Central memory CD8-positive, alpha-beta T cell (primary cell): ENCODE results near the gene SERINC1.
"Not testable (repeated sequence)": the region's sequence is repeated elsewhere in the genome, so short reads cannot be mapped to it uniquely, and the experiment has no call there.

Experiments used
- ATAC-seq: fragments of 150-1000 bp; cut with Tn5 transposase; replicated peaks from 2 replicates; pipeline ENCODE4 v1.10.0; 2022; ENCODE audit warnings: mild to moderate bottlenecking, moderate FRiP score, moderate number of reproducible peaks; ENCODE audit not compliant: poor library complexity, severe bottlenecking; ENCODE audit errors: extremely low read depth
- DNase-seq, 2 donors: peaks; one replicate each; pipeline ENCODE4 v3.0.0; 2021; ENCODE audit warnings: low spot score in 2 of 2
- H3K27ac Mint-ChIP-seq: one replicate; pipeline ENCODE4 v1.8.0; 2022; ENCODE audit warnings: low read depth, mild to moderate bottlenecking, moderate library complexity, mixed read lengths
- H3K27me3 Mint-ChIP-seq: one replicate; pipeline ENCODE4 v1.8.0; 2022; ENCODE audit warnings: mixed read lengths
- H3K36me3 Mint-ChIP-seq: one replicate; pipeline ENCODE4 v1.8.0; 2022; ENCODE audit warnings: mild to moderate bottlenecking, moderate library complexity, mixed read lengths; ENCODE audit not compliant: insufficient read depth
- H3K4me1 Mint-ChIP-seq: one replicate; pipeline ENCODE4 v1.8.0; 2022; ENCODE audit warnings: mixed read lengths
- H3K4me3 Mint-ChIP-seq: one replicate; pipeline ENCODE4 v1.8.0; 2022; ENCODE audit warnings: mild to moderate bottlenecking, moderate library complexity, mixed read lengths
- H3K9me3 Mint-ChIP-seq: one replicate; pipeline ENCODE4 v1.8.0; 2022; ENCODE audit warnings: mixed read lengths

Gene SERINC1

GRCh38 chr6:122471107-122472021 lies at the start of gene SERINC1:
Gene SERINC1 (minus strand): TSS chr6:122471807. CDS start chr6:122471737, 70 bp downstream.
- Mint-ChIP-seq H3K27ac (peak within 1 kb of the TSS; percentile 98), H3K4me3 (peak within 1 kb of the TSS; percentile 96), H3K36me3 (peaks cover 34% of the 10 kb centered on the region), H3K9me3 (no peaks in the 10 kb centered on the region), H3K27me3 (no peaks in the 10 kb centered on the region), H3K4me1 (peaks cover 36% of the 10 kb centered on the region)
- DNase-seq (peak; percentile 87), ATAC-seq (peak; percentile 95)

GRCh38 chr6:122511193-122511924 lies 39.8 kb upstream of the SERINC1 start:
- Mint-ChIP-seq H3K9me3 (peaks cover 7% of the 10 kb centered on the region), H3K27me3 (peaks cover 20% of the 10 kb centered on the region), H3K4me3 (no peak overlapping the region), H3K4me1 (no peaks in the 10 kb centered on the region), H3K27ac (no peak overlapping the region), H3K36me3 (no peaks in the 10 kb centered on the region)
- ATAC-seq (no peak), DNase-seq (no peak)

DNA sequence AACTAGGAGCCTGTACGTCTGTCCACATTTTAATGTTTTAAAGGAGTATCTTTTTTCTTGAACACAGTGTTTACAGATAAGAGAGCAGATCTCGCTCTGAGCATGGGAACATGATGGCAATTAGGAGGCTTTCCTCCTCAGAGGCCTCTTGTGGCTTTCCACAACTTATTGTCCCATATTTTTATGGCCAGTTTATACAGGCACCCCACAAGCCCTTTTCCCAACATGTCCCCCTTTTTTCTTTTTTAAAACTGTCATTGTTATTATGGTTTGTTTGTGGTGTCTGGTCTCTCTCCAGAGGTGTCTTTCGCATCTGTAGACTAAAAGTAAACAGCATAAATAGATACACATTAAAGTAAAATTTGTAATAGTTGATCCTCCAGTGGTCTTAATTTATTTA lies 33.6 kb upstream of the SERINC1 start:
- H3K36me3 Mint-ChIP-seq, H3K27ac Mint-ChIP-seq, DNase-seq, H3K4me1 Mint-ChIP-seq, H3K4me3 Mint-ChIP-seq, ATAC-seq, H3K27me3 Mint-ChIP-seq: not testable (repeated sequence)
- peaks cover 35% of the 10 kb centered on the region for H3K9me3 Mint-ChIP-seq

DNA sequence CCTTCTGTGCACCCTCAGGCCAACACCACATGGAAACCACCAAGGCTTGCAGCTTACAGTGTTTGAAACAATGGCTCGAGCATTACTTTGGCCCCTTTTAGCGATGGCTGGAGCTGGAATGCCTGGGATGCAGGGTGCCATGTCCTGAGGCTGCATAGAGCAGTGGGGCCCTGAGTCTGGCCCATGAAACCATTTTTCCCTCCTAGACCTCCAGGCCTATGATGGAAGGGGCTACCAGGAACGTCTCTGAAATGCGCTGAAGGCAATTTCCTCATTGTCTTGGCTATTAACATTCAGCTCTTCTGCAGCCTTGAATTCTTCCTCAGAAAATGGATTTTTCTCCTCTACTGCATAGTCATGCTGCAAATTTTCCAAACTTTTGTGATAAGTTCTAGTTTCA lies 29.9 kb upstream of the SERINC1 start:
- Mint-ChIP-seq H3K9me3 (peaks cover 39% of the 10 kb centered on the region), H3K36me3 (peaks cover 2% of the 10 kb centered on the region)
- DNase-seq = no peak

DNA sequence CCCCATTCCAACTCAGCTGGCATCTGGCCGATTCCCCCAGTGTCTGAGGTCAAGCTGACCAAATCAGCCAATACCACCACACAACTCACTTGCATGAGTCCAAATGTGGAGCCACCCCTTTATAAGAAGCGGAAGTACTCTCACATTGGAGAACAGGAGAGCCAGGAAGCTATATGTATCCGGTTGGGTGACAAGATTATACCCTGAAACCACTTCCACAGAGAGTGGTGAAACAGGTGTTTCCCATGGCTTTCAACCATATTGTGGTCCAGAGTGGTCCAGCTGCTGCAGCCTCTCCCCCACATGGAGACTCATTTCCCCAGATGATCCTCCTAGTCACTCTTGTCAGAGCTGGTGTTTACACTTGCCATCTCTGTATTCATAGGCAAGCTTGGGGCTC lies 24.0 kb upstream of the SERINC1 start:
- ATAC-seq (no peak), DNase-seq (no peak)
- peaks cover 13% of the 10 kb centered on the region for H3K9me3 Mint-ChIP-seq
- H3K4me3 Mint-ChIP-seq = no peak overlapping the region
- no peaks in the 10 kb centered on the region for H3K36me3 Mint-ChIP-seq
- H3K4me1 Mint-ChIP-seq = peaks cover 11% of the 10 kb centered on the region
- H3K27me3 Mint-ChIP-seq = peaks cover 47% of the 10 kb centered on the region
- H3K27ac Mint-ChIP-seq = no peak overlapping the region

More for the DNA sequence above, 29.9 kb upstream of the SERINC1 start:
- peaks cover 28% of the 10 kb centered on the region for H3K27me3 Mint-ChIP-seq
- no peak overlapping the region for H3K4me3 Mint-ChIP-seq
- ATAC-seq = no peak
- no peak overlapping the region for H3K27ac Mint-ChIP-seq
- no peaks in the 10 kb centered on the region for H3K4me1 Mint-ChIP-seq

DNA sequence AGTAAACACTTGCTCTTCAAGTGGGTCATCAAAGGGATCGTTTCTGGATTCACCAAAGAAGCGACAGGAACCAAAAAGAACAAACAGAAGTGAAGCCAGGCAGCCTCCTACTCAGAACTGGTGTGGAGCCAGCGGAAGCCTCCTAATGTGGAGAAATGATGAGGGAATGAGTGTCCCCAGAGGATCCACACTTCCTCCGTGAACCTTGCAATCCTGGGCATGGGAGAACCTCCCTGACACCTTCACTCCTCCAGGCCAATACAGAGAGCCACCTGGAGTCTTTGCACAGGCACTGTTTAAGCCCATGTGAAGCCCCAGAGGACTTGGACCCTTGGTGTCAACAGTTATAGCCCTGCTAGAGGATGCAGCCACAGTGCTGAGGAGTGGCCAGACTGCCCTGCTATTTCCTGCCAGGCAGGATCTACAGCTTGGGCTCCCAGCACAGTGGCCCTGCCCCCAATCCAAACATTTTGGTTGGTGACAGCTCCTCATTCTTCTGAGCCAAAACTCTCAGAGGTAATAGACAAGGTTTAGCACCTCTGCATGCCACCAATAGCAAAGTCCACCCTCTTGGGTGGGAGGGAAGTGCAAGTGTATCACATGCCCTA lies 23.2 kb upstream of the SERINC1 start:
- peaks cover 11% of the 10 kb centered on the region for H3K4me1 Mint-ChIP-seq
- peaks cover 47% of the 10 kb centered on the region for H3K27me3 Mint-ChIP-seq
- DNase-seq (no peak), ATAC-seq (no peak)
- peaks cover 10% of the 10 kb centered on the region for H3K9me3 Mint-ChIP-seq
- no peak overlapping the region for H3K27ac Mint-ChIP-seq
- no peaks in the 10 kb centered on the region for H3K36me3 Mint-ChIP-seq
- H3K4me3 Mint-ChIP-seq = no peak overlapping the region

- H3K4me3 Mint-ChIP-seq = no peak overlapping the region
- H3K36me3 Mint-ChIP-seq = peaks cover 1% of the 10 kb centered on the region
- peak; percentile 28 to 38 for DNase-seq
- peaks cover 21% of the 10 kb centered on the region for H3K27me3 Mint-ChIP-seq
- no peaks in the 10 kb centered on the region for H3K9me3 Mint-ChIP-seq
- H3K27ac Mint-ChIP-seq = no peak overlapping the region
- ATAC-seq = peak; percentile 93
- H3K4me1 Mint-ChIP-seq = peaks cover 11% of the 10 kb centered on the region
Observed at GRCh38 chr6:122491919-122492555, 20.4 kb upstream of the SERINC1 start.

DNA sequence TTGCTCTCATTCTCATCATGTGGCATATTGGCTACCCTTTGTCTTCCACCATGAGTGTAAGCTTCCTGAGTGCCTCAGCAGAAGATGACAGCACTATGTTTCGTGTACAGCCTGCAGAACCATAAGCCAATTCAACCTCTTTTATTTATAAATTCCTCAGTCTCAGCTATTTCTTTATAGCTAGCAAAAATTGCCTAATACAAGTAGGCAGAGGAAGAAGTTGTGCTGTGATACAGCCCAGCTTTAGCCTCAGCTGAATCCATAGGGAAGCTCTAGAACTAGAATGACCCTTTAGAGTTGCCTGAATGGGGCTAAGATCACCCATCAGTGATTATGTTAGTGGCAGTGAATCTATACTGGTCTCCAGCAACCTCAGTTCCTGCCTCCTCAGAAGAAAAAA lies 19.0 kb upstream of the SERINC1 start:
- H3K27me3 Mint-ChIP-seq = peaks cover 17% of the 10 kb centered on the region
- H3K36me3 Mint-ChIP-seq = peaks cover 1% of the 10 kb centered on the region
- H3K9me3 Mint-ChIP-seq = no peaks in the 10 kb centered on the region
- no peak overlapping the region for H3K27ac Mint-ChIP-seq
- H3K4me1 Mint-ChIP-seq = peaks cover 11% of the 10 kb centered on the region
- ATAC-seq = no peak
- DNase-seq = no peak
- H3K4me3 Mint-ChIP-seq = no peak overlapping the region

- Mint-ChIP-seq H3K4me3 (no peak overlapping the region), H3K4me1 (no peaks in the 10 kb centered on the region), H3K9me3 (no peaks in the 10 kb centered on the region), H3K27ac (no peak overlapping the region), H3K27me3 (no peaks in the 10 kb centered on the region), H3K36me3 (peaks cover 1% of the 10 kb centered on the region)
- ATAC-seq = no peak
- DNase-seq = no peak
Observed at GRCh38 chr6:122484760-122485159, 13.2 kb upstream of the SERINC1 start.

DNA sequence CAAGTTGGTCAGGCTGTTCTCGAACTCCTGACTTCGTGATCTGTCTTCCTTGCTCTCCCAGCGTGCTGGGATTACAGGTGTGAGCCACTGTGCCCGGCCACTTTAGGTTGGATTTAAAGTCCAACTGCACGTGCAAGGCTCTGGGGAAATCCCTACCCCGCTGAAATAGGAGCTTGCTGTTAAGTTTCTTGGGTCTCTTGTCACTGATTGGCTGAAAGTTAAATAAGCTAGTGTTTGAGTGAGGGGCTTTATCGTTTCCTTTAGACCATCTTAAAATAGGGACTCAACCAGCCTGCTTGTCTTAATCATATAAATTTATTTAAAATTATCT lies 11.1 kb upstream of the SERINC1 start:
- ATAC-seq = no peak

GRCh38 chr6:122476131-122476530 lies 4.5 kb upstream of the SERINC1 start:
- H3K4me1 Mint-ChIP-seq = no peaks in the 10 kb centered on the region
- no peaks in the 10 kb centered on the region for H3K27me3 Mint-ChIP-seq
- no peak overlapping the region for H3K4me3 Mint-ChIP-seq
- DNase-seq (no peak), ATAC-seq (no peak)
- no peaks in the 10 kb centered on the region for H3K9me3 Mint-ChIP-seq
- H3K36me3 Mint-ChIP-seq = peaks cover 10% of the 10 kb centered on the region
- H3K27ac Mint-ChIP-seq = no peak overlapping the region

More for the DNA sequence above, 11.1 kb upstream of the SERINC1 start:
- H3K27me3 Mint-ChIP-seq = no peaks in the 10 kb centered on the region
- H3K9me3 Mint-ChIP-seq = no peaks in the 10 kb centered on the region
- H3K27ac Mint-ChIP-seq = no peak overlapping the region
- H3K36me3 Mint-ChIP-seq = no peaks in the 10 kb centered on the region
- no peaks in the 10 kb centered on the region for H3K4me1 Mint-ChIP-seq
- no peak overlapping the region for H3K4me3 Mint-ChIP-seq
- no peak for DNase-seq

DNA sequence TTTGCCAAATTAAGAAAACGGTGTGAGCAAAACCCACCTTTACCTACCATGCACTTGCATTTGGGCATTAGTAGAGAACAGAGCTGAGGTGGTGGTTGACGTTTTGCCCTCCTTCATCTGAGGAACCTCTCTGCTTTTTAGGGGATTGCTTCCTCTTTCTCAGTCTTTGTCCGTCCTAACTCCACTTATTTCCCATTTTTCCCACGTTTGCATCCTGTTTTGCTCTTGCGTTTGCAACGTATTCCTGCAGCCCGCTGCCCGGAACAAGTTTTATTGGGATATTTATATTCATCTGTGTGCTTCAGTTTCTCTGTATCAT lies 374 bp upstream of the SERINC1 start:
- H3K27ac Mint-ChIP-seq = peak overlapping the region; percentile 98
- H3K9me3 Mint-ChIP-seq = no peaks in the 10 kb centered on the region
- ATAC-seq (peak; percentile 38), DNase-seq (no peak)
- H3K4me3 Mint-ChIP-seq = peak overlapping the region; percentile 96
- H3K4me1 Mint-ChIP-seq = peaks cover 30% of the 10 kb centered on the region
- H3K36me3 Mint-ChIP-seq = peaks cover 29% of the 10 kb centered on the region
- H3K27me3 Mint-ChIP-seq = no peaks in the 10 kb centered on the region
